ENCODE results near the gene RERE. TPM values are rescaled to one million over a fixed set of nuclear protein-coding genes. Genes with fewer than 3 reads are reported as not detected.

The RERE gene
- total RNA-seq, 1 experiment from 2014 or later, result 55.2 TPM

DNA sequence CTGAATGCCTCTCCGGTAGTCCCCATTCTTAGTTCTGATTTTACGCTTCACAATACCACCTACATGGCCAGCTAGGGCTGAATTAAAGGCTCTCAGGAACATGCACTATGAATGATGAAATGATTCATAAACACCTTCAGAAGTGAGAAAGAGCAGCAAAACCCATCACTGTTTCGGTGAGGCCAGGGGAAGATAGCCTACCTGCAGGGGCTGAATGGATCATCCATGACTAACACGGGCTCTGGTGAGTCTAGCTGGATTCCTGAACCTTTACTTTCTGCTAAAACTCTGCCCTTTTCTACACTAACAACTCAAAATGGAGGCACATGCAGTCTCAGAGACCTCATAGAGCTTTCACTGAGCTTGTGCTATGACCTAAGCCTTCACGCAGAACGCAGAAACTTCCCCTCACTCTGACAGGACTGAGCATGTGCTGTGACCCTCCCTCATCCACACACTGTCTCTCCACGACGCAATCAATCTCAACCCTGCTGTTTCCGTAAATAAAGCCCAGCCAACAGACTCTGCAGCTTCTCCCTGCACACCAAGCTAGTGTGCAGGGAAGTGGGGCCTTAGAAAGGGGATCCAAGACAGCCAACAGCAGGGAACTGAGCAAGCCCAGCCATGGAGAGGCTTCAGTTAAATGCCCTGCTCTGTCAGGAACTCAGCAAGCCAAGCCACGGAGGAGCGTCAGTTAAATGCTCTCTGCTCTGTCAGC, 291.7 kb downstream of the RERE start:
- H3K27me3 ChIP-seq (ENCODE audit: low read length), result no peaks in the 10 kb centered on the region
- peak overlapping the region; percentile 77 for H3K9ac ChIP-seq (ENCODE audit: low read length)
- H3K27ac ChIP-seq (ENCODE audit: low read length), result peak overlapping the region; percentile 91
- H3K4me3 ChIP-seq (ENCODE audit: low read length), result peak overlapping the region; percentile 69
- H3K4me1 ChIP-seq (ENCODE audit: low read length), result peaks cover 60% of the 10 kb centered on the region
- H3K36me3 ChIP-seq (ENCODE audit: insufficient read depth, low read length), result no peaks in the 10 kb centered on the region; the same call in 1 of the 2 replicates
- H3K9me3 ChIP-seq (ENCODE audit: low read length), result no peaks in the 10 kb centered on the region
- peaks cover 19% of the 10 kb centered on the region for H3K79me2 ChIP-seq (ENCODE audit: low read length)
- H4K20me1 ChIP-seq (ENCODE audit: insufficient read depth, low read depth, low read length), result no peaks in the 10 kb centered on the region
- peak; percentile 85 for DNase-seq
- H2AFZ ChIP-seq (ENCODE audit: low read length), result peak overlapping the region; percentile 58; the same call in 1 of the 2 replicates
- peak overlapping the region; percentile 80 for H3K4me2 ChIP-seq (ENCODE audit: low read depth, low read length, poor library complexity, severe bottlenecking)
- no peaks in the 10 kb centered on the region for H3K9me2 ChIP-seq (replicated peaks; ENCODE audit: insufficient read depth, low read length)

DNA sequence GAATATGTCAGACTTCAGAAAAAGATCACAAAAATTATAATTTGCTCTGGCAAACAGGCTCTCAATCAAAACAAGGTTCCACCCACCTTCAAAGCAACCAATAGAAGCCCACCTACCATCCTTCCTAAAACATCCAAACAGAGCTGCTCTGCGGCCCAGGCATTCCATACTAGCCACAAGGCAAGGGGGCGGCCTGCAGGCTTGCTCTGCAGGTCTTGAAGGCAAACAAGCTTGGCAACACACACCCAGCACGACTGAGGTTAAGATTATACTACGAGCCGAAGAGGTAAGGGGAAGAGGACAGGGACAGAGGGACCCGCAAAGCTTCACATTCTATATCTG, 292.3 kb downstream of the RERE start:
- H3K36me3 ChIP-seq (ENCODE audit: insufficient read depth, low read length), result no peaks in the 10 kb centered on the region; the same call in 1 of the 2 replicates
- H3K9ac ChIP-seq (ENCODE audit: low read length), result peak overlapping the region; percentile 77
- no peaks in the 10 kb centered on the region for H3K9me2 ChIP-seq (replicated peaks; ENCODE audit: insufficient read depth, low read length)
- H3K79me2 ChIP-seq (ENCODE audit: low read length), result peaks cover 21% of the 10 kb centered on the region
- H3K4me3 ChIP-seq (ENCODE audit: low read length), result peak overlapping the region; percentile 69
- H3K4me1 ChIP-seq (ENCODE audit: low read length), result peaks cover 59% of the 10 kb centered on the region
- no peaks in the 10 kb centered on the region for H4K20me1 ChIP-seq (ENCODE audit: insufficient read depth, low read depth, low read length)
- no peaks in the 10 kb centered on the region for H3K27me3 ChIP-seq (ENCODE audit: low read length)
- DNase-seq, result peak; percentile 64
- H2AFZ ChIP-seq (ENCODE audit: low read length), result peak overlapping the region; percentile 58; the same call in 1 of the 2 replicates
- H3K4me2 ChIP-seq (ENCODE audit: low read depth, low read length, poor library complexity, severe bottlenecking), result peak overlapping the region; percentile 80
- peak overlapping the region; percentile 91 for H3K27ac ChIP-seq (ENCODE audit: low read length)
- no peaks in the 10 kb centered on the region for H3K9me3 ChIP-seq (ENCODE audit: low read length)

DNA sequence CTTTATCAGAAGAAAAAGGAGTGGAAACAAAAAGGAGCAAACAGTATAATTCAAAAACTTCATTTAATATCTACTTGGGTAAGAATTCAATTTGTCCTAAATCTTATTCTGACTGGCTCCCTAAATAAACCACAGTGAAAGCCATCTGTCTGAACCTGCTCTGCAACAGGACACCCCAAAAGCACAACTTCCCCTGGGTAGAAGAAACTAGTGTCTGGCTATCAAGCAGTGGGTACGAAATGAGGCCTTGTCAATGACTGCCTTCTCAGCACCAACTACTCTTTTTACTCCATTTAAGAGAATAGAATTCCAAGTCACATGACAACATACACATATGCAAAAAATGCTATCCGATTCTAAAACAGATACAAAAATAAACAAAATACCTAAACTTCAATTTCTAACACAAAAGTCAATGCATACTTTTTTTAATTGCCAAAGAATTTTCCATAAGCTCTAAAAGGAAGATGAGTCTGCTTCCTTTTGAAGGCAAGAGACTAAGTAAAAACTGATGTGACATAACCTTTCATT, 292.7 kb downstream of the RERE start:
- no peaks in the 10 kb centered on the region for H3K9me2 ChIP-seq (replicated peaks; ENCODE audit: insufficient read depth, low read length)
- H3K79me2 ChIP-seq (ENCODE audit: low read length), result peaks cover 26% of the 10 kb centered on the region
- no peaks in the 10 kb centered on the region for H4K20me1 ChIP-seq (ENCODE audit: insufficient read depth, low read depth, low read length)
- DNase-seq, result peak; percentile 71
- no peaks in the 10 kb centered on the region for H3K9me3 ChIP-seq (ENCODE audit: low read length)
- H3K36me3 ChIP-seq (ENCODE audit: insufficient read depth, low read length), result no peaks in the 10 kb centered on the region; the same call in 1 of the 2 replicates
- H3K4me2 ChIP-seq (ENCODE audit: low read depth, low read length, poor library complexity, severe bottlenecking), result peak overlapping the region; percentile 80
- H3K27ac ChIP-seq (ENCODE audit: low read length), result peak overlapping the region; percentile 91
- H3K27me3 ChIP-seq (ENCODE audit: low read length), result no peaks in the 10 kb centered on the region
- no peak overlapping the region for H2AFZ ChIP-seq (ENCODE audit: low read length)
- H3K4me1 ChIP-seq (ENCODE audit: low read length), result peaks cover 54% of the 10 kb centered on the region
- peak overlapping the region; percentile 77 for H3K9ac ChIP-seq (ENCODE audit: low read length)
- H3K4me3 ChIP-seq (ENCODE audit: low read length), result peak overlapping the region; percentile 69

DNA sequence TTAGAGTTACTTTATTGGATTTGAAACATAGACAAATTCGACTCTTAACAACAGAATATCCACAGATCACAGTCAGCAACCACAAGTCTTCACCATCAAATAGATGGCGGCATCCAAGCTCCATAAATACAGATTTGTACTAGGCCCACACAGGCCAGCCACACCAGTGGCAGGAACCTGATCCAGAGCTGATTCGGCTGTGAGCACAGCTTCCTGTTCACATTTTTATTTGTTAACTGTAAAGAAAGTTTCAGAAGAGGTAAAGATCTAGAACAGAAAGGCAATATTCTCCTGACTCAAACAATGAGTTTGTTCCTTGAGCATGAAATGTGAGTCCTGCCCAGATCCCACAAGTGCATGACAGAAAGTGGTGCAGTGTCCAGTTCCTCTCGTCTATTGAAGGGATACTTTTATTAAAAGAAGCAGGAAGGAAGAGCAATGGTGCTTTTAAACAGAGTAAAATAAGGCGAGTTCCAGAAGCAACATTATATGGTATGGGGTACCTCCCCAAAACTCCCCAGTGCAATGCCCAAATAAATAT, 293.7 kb downstream of the RERE start:
- Histone ChIP-seq H3K79me2 (ENCODE audit: low read length) (peaks cover 33% of the 10 kb centered on the region), H3K9me2 (replicated peaks; ENCODE audit: insufficient read depth, low read length) (no peaks in the 10 kb centered on the region), H4K20me1 (ENCODE audit: insufficient read depth, low read depth, low read length) (no peaks in the 10 kb centered on the region), H3K9ac (ENCODE audit: low read length) (peak overlapping the region; percentile 77), H3K36me3 (ENCODE audit: insufficient read depth, low read length) (no peaks in the 10 kb centered on the region; the same call in 1 of the 2 replicates), H3K4me2 (ENCODE audit: low read depth, low read length, poor library complexity, severe bottlenecking) (peak overlapping the region; percentile 80), H3K27me3 (ENCODE audit: low read length) (no peaks in the 10 kb centered on the region), H3K4me3 (ENCODE audit: low read length) (peak overlapping the region; percentile 69), H2AFZ (ENCODE audit: low read length) (no peak overlapping the region), H3K27ac (ENCODE audit: low read length) (peak overlapping the region; percentile 91), H3K4me1 (ENCODE audit: low read length) (peaks cover 50% of the 10 kb centered on the region), H3K9me3 (ENCODE audit: low read length) (no peaks in the 10 kb centered on the region)
- peak; percentile 44 for DNase-seq

DNA sequence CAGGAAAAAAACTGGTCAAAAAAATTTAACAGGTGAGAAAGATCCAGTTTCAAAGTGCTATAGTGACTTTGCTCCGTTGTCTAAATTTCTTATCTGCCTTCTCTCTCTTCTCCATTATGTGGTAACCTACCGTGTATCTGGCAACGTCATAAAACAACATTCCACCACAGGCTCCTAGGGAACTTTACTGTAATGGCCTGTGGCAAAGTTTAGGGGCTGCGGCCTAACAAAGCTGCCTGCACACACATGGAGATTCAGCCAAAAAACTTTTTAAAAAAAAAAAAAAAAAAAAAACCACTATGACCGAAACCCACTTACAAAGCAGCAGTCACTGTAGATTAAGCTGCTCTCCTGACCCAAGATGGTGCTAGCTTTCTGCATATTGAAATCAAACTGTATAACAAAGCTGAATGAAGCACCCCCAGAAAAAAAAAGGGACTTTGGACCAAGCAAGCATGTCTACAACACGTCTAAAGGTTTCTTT, 296.9 kb downstream of the RERE start:
- Histone ChIP-seq H3K36me3 (ENCODE audit: insufficient read depth, low read length) (no peaks in the 10 kb centered on the region; the same call in 1 of the 2 replicates), H3K27ac (ENCODE audit: low read length) (peak overlapping the region; percentile 44), H3K9me2 (replicated peaks; ENCODE audit: insufficient read depth, low read length) (no peaks in the 10 kb centered on the region), H3K27me3 (ENCODE audit: low read length) (no peaks in the 10 kb centered on the region), H3K9me3 (ENCODE audit: low read length) (no peaks in the 10 kb centered on the region), H3K4me3 (ENCODE audit: low read length) (no peak overlapping the region), H3K9ac (ENCODE audit: low read length) (no peak overlapping the region), H3K79me2 (ENCODE audit: low read length) (peaks cover 49% of the 10 kb centered on the region), H3K4me2 (ENCODE audit: low read depth, low read length, poor library complexity, severe bottlenecking) (no peak overlapping the region), H2AFZ (ENCODE audit: low read length) (no peak overlapping the region), H3K4me1 (ENCODE audit: low read length) (peaks cover 59% of the 10 kb centered on the region), H4K20me1 (ENCODE audit: insufficient read depth, low read depth, low read length) (no peaks in the 10 kb centered on the region)
- peak; percentile 36 for DNase-seq

DNA sequence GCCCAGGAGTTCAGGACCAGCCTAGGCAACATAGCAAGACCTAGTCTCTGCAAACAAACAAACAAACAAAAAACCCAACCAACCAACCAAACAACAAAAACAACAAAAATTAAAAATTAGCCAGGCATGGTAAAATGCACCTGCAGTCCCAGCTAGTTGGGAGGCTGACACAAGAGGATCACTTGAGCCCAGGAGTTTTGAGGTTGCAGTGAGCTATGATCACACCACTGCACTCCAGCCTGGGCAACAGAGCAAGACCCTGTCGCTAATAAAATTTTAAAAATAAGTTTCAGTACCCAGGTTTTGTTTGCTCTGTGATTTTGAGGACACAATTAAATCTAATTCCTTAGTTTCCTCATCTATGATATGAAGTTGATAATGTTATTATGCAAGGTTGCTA, 298.3 kb downstream of the RERE start:
- H3K9ac ChIP-seq (ENCODE audit: low read length), result no peak overlapping the region
- no peak overlapping the region for H3K4me3 ChIP-seq (ENCODE audit: low read length)
- no peaks in the 10 kb centered on the region; the same call in 1 of the 2 replicates for H3K36me3 ChIP-seq (ENCODE audit: insufficient read depth, low read length)
- no peak overlapping the region for H3K4me2 ChIP-seq (ENCODE audit: low read depth, low read length, poor library complexity, severe bottlenecking)
- H3K27me3 ChIP-seq (ENCODE audit: low read length), result no peaks in the 10 kb centered on the region
- no peaks in the 10 kb centered on the region for H3K9me3 ChIP-seq (ENCODE audit: low read length)
- H4K20me1 ChIP-seq (ENCODE audit: insufficient read depth, low read depth, low read length), result no peaks in the 10 kb centered on the region
- no peaks in the 10 kb centered on the region for H3K9me2 ChIP-seq (replicated peaks; ENCODE audit: insufficient read depth, low read length)
- H2AFZ ChIP-seq (ENCODE audit: low read length), result no peak overlapping the region
- H3K27ac ChIP-seq (ENCODE audit: low read length), result 0 out of 2 replicates have a peak overlapping the region, but pooled peaks have one; percentile 19
- H3K4me1 ChIP-seq (ENCODE audit: low read length), result peaks cover 48% of the 10 kb centered on the region
- H3K79me2 ChIP-seq (ENCODE audit: low read length), result peaks cover 58% of the 10 kb centered on the region
- DNase-seq, result no peak

DNA sequence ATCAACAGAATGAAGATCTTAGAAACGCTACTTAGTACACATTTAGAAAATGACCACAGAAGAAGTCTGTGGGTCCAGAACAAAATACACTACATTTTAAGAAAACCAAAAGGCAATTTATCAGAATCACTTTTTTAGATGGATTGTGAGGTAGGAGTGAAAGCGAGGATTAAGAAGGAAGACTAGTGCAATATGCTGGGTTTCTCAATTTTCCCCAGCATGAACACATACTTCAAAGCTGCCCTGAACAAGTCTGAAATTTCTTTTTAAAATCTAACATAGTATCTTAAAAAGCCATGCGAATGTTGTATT, 299.0 kb downstream of the RERE start:
- H3K4me1 ChIP-seq (ENCODE audit: low read length), result peaks cover 41% of the 10 kb centered on the region
- H3K27ac ChIP-seq (ENCODE audit: low read length), result peak overlapping the region; percentile 68
- H3K9me2 ChIP-seq (replicated peaks; ENCODE audit: insufficient read depth, low read length), result no peaks in the 10 kb centered on the region
- H3K4me3 ChIP-seq (ENCODE audit: low read length), result no peak overlapping the region
- no peak overlapping the region for H2AFZ ChIP-seq (ENCODE audit: low read length)
- DNase-seq, result no peak
- H3K9me3 ChIP-seq (ENCODE audit: low read length), result no peaks in the 10 kb centered on the region
- H3K36me3 ChIP-seq (ENCODE audit: insufficient read depth, low read length), result no peaks in the 10 kb centered on the region; the same call in 1 of the 2 replicates
- H3K79me2 ChIP-seq (ENCODE audit: low read length), result peaks cover 64% of the 10 kb centered on the region
- H4K20me1 ChIP-seq (ENCODE audit: insufficient read depth, low read depth, low read length), result no peaks in the 10 kb centered on the region
- no peak overlapping the region for H3K9ac ChIP-seq (ENCODE audit: low read length)
- no peaks in the 10 kb centered on the region for H3K27me3 ChIP-seq (ENCODE audit: low read length)
- H3K4me2 ChIP-seq (ENCODE audit: low read depth, low read length, poor library complexity, severe bottlenecking), result no peak overlapping the region

Data from Karpas-422 (cell line).